ENCODE results near the gene SIAH1. TPM values are rescaled to one million over a fixed set of nuclear protein-coding genes. Genes with fewer than 3 reads are reported as not detected.

The SIAH1 gene
- total RNA-seq, 1 experiment from 2014 or later, result 29.9 TPM

DNA sequence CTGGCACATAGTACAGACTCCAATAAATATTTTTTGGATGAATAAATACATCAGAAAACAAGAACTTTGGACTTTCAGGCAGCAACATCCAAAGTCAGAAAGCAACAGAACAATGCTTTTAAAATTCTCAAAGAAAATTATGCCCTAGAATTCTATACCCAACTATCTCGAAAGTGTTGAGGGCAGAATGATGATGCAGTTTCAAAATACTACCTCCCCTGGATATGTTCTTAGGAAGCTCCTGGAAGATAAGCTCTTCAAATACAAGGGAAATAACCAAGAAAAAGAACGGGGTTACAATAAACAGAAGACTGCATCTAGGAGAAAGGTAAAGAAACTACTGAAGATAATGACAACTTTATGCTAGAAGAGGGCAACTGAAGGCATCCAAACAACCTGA is 11.0 kb downstream of the SIAH1 start (continued):
- TF ChIP-seq, protein P1, sequence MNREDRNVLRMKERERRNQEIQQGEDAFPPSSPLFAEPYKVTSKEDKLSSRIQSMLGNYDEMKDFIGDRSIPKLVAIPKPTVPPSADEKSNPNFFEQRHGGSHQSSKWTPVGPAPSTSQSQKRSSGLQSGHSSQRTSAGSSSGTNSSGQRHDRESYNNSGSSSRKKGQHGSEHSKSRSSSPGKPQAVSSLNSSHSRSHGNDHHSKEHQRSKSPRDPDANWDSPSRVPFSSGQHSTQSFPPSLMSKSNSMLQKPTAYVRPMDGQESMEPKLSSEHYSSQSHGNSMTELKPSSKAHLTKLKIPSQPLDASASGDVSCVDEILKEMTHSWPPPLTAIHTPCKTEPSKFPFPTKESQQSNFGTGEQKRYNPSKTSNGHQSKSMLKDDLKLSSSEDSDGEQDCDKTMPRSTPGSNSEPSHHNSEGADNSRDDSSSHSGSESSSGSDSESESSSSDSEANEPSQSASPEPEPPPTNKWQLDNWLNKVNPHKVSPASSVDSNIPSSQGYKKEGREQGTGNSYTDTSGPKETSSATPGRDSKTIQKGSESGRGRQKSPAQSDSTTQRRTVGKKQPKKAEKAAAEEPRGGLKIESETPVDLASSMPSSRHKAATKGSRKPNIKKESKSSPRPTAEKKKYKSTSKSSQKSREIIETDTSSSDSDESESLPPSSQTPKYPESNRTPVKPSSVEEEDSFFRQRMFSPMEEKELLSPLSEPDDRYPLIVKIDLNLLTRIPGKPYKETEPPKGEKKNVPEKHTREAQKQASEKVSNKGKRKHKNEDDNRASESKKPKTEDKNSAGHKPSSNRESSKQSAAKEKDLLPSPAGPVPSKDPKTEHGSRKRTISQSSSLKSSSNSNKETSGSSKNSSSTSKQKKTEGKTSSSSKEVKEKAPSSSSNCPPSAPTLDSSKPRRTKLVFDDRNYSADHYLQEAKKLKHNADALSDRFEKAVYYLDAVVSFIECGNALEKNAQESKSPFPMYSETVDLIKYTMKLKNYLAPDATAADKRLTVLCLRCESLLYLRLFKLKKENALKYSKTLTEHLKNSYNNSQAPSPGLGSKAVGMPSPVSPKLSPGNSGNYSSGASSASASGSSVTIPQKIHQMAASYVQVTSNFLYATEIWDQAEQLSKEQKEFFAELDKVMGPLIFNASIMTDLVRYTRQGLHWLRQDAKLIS (CRISPR knock-in tag; IDR thresholded peaks at IDR 0.05; ENCODE audit: borderline replicate concordance), result no peak
- no peak for TF ChIP-seq ZNF138 (CRISPR knock-in tag; conservative IDR thresholded peaks at IDR 0.05)
- TF ChIP-seq, protein P2, sequence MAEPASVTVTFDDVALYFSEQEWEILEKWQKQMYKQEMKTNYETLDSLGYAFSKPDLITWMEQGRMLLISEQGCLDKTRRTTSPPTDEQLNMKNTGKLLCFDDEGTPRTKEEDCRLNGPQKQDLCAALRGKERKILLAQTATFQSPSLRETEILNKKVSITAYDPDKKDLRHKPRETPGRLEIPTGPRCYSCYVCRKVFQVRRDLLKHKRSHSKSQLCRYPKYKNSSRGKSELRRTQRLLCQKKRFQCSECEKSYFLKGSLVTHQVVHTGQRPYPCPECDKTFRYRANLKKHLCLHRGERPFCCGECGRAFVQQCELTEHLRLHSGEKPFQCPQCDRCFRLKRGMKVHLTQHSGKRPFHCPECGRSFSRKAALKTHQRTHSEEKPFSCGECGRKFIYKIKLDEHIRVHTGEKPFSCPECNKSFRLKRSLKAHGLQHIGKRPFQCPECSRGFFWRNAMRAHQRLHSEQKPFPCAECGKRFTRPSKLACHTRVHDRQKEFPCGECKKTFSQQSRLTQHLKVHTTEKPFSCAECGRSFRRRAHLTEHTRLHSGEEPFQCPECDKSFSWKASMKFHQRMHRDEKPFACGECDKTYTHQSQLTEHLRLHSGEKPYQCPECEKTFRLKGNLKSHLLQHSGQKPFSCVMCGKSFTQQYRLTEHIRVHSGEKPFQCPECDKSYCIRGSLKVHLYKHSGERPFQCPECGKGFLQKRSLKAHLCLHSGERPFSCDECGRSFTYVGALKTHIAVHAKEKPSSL (CRISPR knock-in tag; conservative IDR thresholded peaks at IDR 0.05), result no peak
- TF ChIP-seq MYBL2 (CRISPR knock-in tag; IDR thresholded peaks at IDR 0.05), result no peak
- TF ChIP-seq ZNF121 (CRISPR knock-in tag; IDR thresholded peaks at IDR 0.05), result no peak
- no peak for TF ChIP-seq TP53 (CRISPR knock-in tag; IDR thresholded peaks at IDR 0.05)
- TF ChIP-seq, protein P3, sequence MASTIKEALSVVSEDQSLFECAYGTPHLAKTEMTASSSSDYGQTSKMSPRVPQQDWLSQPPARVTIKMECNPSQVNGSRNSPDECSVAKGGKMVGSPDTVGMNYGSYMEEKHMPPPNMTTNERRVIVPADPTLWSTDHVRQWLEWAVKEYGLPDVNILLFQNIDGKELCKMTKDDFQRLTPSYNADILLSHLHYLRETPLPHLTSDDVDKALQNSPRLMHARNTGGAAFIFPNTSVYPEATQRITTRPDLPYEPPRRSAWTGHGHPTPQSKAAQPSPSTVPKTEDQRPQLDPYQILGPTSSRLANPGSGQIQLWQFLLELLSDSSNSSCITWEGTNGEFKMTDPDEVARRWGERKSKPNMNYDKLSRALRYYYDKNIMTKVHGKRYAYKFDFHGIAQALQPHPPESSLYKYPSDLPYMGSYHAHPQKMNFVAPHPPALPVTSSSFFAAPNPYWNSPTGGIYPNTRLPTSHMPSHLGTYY (CRISPR knock-in tag; IDR thresholded peaks at IDR 0.05), result no peak
- TF ChIP-seq, protein P4, sequence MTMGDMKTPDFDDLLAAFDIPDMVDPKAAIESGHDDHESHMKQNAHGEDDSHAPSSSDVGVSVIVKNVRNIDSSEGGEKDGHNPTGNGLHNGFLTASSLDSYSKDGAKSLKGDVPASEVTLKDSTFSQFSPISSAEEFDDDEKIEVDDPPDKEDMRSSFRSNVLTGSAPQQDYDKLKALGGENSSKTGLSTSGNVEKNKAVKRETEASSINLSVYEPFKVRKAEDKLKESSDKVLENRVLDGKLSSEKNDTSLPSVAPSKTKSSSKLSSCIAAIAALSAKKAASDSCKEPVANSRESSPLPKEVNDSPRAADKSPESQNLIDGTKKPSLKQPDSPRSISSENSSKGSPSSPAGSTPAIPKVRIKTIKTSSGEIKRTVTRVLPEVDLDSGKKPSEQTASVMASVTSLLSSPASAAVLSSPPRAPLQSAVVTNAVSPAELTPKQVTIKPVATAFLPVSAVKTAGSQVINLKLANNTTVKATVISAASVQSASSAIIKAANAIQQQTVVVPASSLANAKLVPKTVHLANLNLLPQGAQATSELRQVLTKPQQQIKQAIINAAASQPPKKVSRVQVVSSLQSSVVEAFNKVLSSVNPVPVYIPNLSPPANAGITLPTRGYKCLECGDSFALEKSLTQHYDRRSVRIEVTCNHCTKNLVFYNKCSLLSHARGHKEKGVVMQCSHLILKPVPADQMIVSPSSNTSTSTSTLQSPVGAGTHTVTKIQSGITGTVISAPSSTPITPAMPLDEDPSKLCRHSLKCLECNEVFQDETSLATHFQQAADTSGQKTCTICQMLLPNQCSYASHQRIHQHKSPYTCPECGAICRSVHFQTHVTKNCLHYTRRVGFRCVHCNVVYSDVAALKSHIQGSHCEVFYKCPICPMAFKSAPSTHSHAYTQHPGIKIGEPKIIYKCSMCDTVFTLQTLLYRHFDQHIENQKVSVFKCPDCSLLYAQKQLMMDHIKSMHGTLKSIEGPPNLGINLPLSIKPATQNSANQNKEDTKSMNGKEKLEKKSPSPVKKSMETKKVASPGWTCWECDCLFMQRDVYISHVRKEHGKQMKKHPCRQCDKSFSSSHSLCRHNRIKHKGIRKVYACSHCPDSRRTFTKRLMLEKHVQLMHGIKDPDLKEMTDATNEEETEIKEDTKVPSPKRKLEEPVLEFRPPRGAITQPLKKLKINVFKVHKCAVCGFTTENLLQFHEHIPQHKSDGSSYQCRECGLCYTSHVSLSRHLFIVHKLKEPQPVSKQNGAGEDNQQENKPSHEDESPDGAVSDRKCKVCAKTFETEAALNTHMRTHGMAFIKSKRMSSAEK (CRISPR knock-in tag; IDR thresholded peaks at IDR 0.05; ENCODE audit: borderline replicate concordance), result no peak
- TF ChIP-seq, protein P5, sequence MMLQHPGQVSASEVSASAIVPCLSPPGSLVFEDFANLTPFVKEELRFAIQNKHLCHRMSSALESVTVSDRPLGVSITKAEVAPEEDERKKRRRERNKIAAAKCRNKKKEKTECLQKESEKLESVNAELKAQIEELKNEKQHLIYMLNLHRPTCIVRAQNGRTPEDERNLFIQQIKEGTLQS (CRISPR knock-in tag; conservative IDR thresholded peaks at IDR 0.05), result no peak

DNA sequence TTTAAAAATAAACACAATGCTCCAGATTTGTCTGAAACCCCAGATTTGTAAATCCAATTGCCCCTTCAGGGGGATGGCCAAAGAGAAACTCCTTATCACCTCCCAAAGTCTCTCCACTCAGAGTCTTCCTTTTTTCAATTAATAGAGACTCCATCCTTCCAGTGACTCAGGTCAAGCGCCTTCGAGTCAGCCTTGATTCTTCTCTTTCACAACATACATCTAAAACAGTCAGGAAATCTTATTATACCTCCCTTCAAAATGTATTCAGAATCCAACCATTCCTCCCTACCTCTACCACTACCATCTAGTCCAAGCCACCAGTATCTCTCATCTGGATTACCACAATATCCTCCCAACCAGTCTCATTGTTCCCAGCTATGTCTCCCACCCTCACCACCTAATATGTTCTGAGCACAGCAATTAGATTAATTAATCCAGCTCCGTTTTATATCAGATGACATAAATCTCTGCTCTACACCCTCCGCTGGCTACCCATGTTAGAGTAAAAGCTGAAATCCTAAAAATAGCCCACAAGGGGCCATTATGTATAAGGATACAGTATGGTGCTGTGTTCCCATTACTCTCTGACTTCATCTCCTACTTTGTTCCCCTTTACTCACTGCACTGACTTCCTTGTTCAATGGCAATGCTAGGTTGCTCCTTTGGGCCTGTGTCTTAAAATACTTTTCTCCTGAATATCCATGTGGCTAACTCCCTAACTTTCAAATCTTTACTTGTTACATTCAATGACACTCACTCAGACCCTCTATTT is 11.8 kb downstream of the SIAH1 start:
- TF ChIP-seq, protein P6, sequence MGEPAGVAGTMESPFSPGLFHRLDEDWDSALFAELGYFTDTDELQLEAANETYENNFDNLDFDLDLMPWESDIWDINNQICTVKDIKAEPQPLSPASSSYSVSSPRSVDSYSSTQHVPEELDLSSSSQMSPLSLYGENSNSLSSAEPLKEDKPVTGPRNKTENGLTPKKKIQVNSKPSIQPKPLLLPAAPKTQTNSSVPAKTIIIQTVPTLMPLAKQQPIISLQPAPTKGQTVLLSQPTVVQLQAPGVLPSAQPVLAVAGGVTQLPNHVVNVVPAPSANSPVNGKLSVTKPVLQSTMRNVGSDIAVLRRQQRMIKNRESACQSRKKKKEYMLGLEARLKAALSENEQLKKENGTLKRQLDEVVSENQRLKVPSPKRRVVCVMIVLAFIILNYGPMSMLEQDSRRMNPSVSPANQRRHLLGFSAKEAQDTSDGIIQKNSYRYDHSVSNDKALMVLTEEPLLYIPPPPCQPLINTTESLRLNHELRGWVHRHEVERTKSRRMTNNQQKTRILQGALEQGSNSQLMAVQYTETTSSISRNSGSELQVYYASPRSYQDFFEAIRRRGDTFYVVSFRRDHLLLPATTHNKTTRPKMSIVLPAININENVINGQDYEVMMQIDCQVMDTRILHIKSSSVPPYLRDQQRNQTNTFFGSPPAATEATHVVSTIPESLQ (CRISPR knock-in tag; IDR thresholded peaks at IDR 0.05), result no peak
- TF ChIP-seq, protein P7, sequence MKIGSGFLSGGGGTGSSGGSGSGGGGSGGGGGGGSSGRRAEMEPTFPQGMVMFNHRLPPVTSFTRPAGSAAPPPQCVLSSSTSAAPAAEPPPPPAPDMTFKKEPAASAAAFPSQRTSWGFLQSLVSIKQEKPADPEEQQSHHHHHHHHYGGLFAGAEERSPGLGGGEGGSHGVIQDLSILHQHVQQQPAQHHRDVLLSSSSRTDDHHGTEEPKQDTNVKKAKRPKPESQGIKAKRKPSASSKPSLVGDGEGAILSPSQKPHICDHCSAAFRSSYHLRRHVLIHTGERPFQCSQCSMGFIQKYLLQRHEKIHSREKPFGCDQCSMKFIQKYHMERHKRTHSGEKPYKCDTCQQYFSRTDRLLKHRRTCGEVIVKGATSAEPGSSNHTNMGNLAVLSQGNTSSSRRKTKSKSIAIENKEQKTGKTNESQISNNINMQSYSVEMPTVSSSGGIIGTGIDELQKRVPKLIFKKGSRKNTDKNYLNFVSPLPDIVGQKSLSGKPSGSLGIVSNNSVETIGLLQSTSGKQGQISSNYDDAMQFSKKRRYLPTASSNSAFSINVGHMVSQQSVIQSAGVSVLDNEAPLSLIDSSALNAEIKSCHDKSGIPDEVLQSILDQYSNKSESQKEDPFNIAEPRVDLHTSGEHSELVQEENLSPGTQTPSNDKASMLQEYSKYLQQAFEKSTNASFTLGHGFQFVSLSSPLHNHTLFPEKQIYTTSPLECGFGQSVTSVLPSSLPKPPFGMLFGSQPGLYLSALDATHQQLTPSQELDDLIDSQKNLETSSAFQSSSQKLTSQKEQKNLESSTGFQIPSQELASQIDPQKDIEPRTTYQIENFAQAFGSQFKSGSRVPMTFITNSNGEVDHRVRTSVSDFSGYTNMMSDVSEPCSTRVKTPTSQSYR (CRISPR knock-in tag; IDR thresholded peaks at IDR 0.05), result no peak
- TF ChIP-seq, protein P8, sequence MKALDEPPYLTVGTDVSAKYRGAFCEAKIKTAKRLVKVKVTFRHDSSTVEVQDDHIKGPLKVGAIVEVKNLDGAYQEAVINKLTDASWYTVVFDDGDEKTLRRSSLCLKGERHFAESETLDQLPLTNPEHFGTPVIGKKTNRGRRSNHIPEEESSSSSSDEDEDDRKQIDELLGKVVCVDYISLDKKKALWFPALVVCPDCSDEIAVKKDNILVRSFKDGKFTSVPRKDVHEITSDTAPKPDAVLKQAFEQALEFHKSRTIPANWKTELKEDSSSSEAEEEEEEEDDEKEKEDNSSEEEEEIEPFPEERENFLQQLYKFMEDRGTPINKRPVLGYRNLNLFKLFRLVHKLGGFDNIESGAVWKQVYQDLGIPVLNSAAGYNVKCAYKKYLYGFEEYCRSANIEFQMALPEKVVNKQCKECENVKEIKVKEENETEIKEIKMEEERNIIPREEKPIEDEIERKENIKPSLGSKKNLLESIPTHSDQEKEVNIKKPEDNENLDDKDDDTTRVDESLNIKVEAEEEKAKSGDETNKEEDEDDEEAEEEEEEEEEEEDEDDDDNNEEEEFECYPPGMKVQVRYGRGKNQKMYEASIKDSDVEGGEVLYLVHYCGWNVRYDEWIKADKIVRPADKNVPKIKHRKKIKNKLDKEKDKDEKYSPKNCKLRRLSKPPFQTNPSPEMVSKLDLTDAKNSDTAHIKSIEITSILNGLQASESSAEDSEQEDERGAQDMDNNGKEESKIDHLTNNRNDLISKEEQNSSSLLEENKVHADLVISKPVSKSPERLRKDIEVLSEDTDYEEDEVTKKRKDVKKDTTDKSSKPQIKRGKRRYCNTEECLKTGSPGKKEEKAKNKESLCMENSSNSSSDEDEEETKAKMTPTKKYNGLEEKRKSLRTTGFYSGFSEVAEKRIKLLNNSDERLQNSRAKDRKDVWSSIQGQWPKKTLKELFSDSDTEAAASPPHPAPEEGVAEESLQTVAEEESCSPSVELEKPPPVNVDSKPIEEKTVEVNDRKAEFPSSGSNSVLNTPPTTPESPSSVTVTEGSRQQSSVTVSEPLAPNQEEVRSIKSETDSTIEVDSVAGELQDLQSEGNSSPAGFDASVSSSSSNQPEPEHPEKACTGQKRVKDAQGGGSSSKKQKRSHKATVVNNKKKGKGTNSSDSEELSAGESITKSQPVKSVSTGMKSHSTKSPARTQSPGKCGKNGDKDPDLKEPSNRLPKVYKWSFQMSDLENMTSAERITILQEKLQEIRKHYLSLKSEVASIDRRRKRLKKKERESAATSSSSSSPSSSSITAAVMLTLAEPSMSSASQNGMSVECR (CRISPR knock-in tag; IDR thresholded peaks at IDR 0.05; ENCODE audit: borderline replicate concordance), result no peak
- TF ChIP-seq TP53 (CRISPR knock-in tag; IDR thresholded peaks at IDR 0.05), result no peak
- Mint-ChIP-seq H3K27me3 (ENCODE audit: low read depth) (no peaks in the 10 kb centered on the region), H3K9me3 (no peaks in the 10 kb centered on the region), H3K4me3 (no peak overlapping the region), H3K27ac (no peak overlapping the region), H3K4me1 (peaks cover 26% of the 10 kb centered on the region), H3K36me3 (no peaks in the 10 kb centered on the region)
- no peak for DNase-seq (ENCODE audit: low spot score)
- ChIA-PET CTCF (no interaction called here), POLR2A (no interaction called here)
- ATAC-seq, result peak; percentile 34

All from WTC11 (cell line).